ENCODE results near the gene THSD7B. TPM values are rescaled to one million over a fixed set of nuclear protein-coding genes. Genes with fewer than 3 reads are reported as not detected.

The THSD7B gene
- polyA plus RNA-seq, 1 donor from 2014 or later, result 0.46 TPM

DNA sequence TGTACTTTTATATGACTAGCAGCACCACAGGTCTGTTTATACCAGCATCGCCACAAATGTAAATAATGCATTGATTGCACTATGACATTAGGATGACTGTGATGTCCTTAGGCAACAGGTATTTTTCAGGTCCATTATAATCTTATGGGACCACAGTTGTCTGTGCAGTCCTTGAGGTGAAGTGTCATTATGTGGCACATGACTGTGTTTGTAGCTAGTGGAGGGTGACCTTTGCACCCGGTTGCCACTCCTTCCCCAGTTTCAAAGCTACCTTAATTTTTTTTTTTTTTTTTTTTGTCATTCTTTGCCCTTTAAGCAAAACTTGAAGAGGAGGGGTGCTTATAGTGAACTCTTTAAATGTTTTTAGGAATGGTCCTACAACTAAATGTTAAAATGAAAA, 386.4 kb downstream of the THSD7B start:
- Histone ChIP-seq H3K4me3 (ENCODE audit: low read length) (no peak overlapping the region), H3K36me3 (ENCODE audit: insufficient read depth, low read length) (no peaks in the 10 kb centered on the region)
- TF ChIP-seq, protein P1, sequence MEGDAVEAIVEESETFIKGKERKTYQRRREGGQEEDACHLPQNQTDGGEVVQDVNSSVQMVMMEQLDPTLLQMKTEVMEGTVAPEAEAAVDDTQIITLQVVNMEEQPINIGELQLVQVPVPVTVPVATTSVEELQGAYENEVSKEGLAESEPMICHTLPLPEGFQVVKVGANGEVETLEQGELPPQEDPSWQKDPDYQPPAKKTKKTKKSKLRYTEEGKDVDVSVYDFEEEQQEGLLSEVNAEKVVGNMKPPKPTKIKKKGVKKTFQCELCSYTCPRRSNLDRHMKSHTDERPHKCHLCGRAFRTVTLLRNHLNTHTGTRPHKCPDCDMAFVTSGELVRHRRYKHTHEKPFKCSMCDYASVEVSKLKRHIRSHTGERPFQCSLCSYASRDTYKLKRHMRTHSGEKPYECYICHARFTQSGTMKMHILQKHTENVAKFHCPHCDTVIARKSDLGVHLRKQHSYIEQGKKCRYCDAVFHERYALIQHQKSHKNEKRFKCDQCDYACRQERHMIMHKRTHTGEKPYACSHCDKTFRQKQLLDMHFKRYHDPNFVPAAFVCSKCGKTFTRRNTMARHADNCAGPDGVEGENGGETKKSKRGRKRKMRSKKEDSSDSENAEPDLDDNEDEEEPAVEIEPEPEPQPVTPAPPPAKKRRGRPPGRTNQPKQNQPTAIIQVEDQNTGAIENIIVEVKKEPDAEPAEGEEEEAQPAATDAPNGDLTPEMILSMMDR (IDR thresholded peaks at IDR 0.05; ENCODE audit: poor library complexity, severe bottlenecking), result no peak
- no peak for TF ChIP-seq POLR2AphosphoS5 (IDR thresholded peaks at IDR 0.05)
- TF ChIP-seq EZH2 (IDR thresholded peaks at IDR 0.05; ENCODE audit: borderline replicate concordance, insufficient read depth, low read length, poor library complexity, severe bottlenecking), result no peak
- TF ChIP-seq RAD21 (conservative IDR thresholded peaks at IDR 0.05), result no peak
- TF ChIP-seq, protein P2, sequence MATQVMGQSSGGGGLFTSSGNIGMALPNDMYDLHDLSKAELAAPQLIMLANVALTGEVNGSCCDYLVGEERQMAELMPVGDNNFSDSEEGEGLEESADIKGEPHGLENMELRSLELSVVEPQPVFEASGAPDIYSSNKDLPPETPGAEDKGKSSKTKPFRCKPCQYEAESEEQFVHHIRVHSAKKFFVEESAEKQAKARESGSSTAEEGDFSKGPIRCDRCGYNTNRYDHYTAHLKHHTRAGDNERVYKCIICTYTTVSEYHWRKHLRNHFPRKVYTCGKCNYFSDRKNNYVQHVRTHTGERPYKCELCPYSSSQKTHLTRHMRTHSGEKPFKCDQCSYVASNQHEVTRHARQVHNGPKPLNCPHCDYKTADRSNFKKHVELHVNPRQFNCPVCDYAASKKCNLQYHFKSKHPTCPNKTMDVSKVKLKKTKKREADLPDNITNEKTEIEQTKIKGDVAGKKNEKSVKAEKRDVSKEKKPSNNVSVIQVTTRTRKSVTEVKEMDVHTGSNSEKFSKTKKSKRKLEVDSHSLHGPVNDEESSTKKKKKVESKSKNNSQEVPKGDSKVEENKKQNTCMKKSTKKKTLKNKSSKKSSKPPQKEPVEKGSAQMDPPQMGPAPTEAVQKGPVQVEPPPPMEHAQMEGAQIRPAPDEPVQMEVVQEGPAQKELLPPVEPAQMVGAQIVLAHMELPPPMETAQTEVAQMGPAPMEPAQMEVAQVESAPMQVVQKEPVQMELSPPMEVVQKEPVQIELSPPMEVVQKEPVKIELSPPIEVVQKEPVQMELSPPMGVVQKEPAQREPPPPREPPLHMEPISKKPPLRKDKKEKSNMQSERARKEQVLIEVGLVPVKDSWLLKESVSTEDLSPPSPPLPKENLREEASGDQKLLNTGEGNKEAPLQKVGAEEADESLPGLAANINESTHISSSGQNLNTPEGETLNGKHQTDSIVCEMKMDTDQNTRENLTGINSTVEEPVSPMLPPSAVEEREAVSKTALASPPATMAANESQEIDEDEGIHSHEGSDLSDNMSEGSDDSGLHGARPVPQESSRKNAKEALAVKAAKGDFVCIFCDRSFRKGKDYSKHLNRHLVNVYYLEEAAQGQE (IDR thresholded peaks at IDR 0.05; ENCODE audit: borderline replicate concordance), result no peak
- no peak for TF ChIP-seq SMC3 (conservative IDR thresholded peaks at IDR 0.05; ENCODE audit: poor library complexity)
- TF ChIP-seq TAF1 (IDR thresholded peaks at IDR 0.05; ENCODE audit: low read depth), result no peak
- no peak for TF ChIP-seq EP300 (conservative IDR thresholded peaks at IDR 0.05; ENCODE audit: poor library complexity, severe bottlenecking)
- TF ChIP-seq MXI1 (conservative IDR thresholded peaks at IDR 0.05; ENCODE audit: poor library complexity, severe bottlenecking), result no peak

DNA sequence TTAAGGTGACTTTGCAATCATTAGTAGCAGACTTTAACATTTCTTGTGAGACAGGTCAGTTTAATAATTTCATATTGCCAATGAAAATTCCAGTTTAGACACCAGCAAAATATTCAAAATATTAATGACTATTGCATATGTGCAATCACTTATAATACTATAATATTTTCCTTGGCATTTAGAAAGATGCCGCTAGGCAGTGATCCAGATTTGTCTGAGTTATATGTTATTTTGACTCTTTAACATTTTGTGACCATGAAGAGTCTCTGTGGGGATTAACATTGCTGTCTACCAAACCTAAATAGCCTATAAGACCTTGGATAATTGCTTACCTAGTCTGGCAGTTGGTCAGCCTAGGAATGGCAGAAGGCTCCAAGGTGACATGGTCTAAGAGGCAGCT, 389.6 kb downstream of the THSD7B start:
- no peaks in the 10 kb centered on the region for H3K79me2 ChIP-seq (replicated peaks; ENCODE audit: insufficient read depth, low read length)
- no peaks in the 10 kb centered on the region for H4K20me1 ChIP-seq (ENCODE audit: insufficient read depth)
- H3K9me2 ChIP-seq (ENCODE audit: insufficient read depth, low read length), result no peaks in the 10 kb centered on the region
- no peak for TF ChIP-seq TAF1 (IDR thresholded peaks at IDR 0.05; ENCODE audit: low read depth)
- TF ChIP-seq SMC3 (conservative IDR thresholded peaks at IDR 0.05; ENCODE audit: poor library complexity), result no peak
- TF ChIP-seq POLR2AphosphoS5 (IDR thresholded peaks at IDR 0.05), result no peak
- TF ChIP-seq EP300 (conservative IDR thresholded peaks at IDR 0.05; ENCODE audit: poor library complexity, severe bottlenecking), result no peak
- TF ChIP-seq RAD21 (conservative IDR thresholded peaks at IDR 0.05), result no peak
- TF ChIP-seq, protein P1 (IDR thresholded peaks at IDR 0.05; ENCODE audit: poor library complexity, severe bottlenecking), result no peak
- TF ChIP-seq, protein P2 (IDR thresholded peaks at IDR 0.05; ENCODE audit: borderline replicate concordance), result no peak
- no peak for TF ChIP-seq EZH2 (IDR thresholded peaks at IDR 0.05; ENCODE audit: borderline replicate concordance, insufficient read depth, low read length, poor library complexity, severe bottlenecking)
- TF ChIP-seq MXI1 (conservative IDR thresholded peaks at IDR 0.05; ENCODE audit: poor library complexity, severe bottlenecking), result no peak
- no peaks in the 10 kb centered on the region for H3K9me3 ChIP-seq (ENCODE audit: low read length)
- no peaks in the 10 kb centered on the region for H3K27me3 ChIP-seq (ENCODE audit: insufficient read depth, low read depth, low read length)
- H2AFZ ChIP-seq (ENCODE audit: low read depth, low read length), result no peak overlapping the region
- no peaks in the 10 kb centered on the region for H3F3A ChIP-seq (ENCODE audit: insufficient read depth, low read length, poor library complexity, severe bottlenecking)
- no peak overlapping the region for H3K4me2 ChIP-seq (ENCODE audit: low read length)
- no peak overlapping the region for H3K27ac ChIP-seq (ENCODE audit: low read length)
- H3K36me3 ChIP-seq (ENCODE audit: insufficient read depth, low read length), result no peaks in the 10 kb centered on the region
- H3K4me3 ChIP-seq (ENCODE audit: low read length), result no peak overlapping the region
- no peak overlapping the region for H3K9ac ChIP-seq (ENCODE audit: low read length)

More for the DNA sequence above, 386.4 kb downstream of the THSD7B start:
- Histone ChIP-seq H2AFZ (ENCODE audit: low read depth, low read length) (no peak overlapping the region), H3K4me2 (ENCODE audit: low read length) (no peak overlapping the region), H3K27me3 (ENCODE audit: insufficient read depth, low read depth, low read length) (no peaks in the 10 kb centered on the region), H3K9ac (ENCODE audit: low read length) (no peak overlapping the region), H3K9me3 (ENCODE audit: low read length) (no peaks in the 10 kb centered on the region), H3K79me2 (replicated peaks; ENCODE audit: insufficient read depth, low read length) (no peaks in the 10 kb centered on the region), H4K20me1 (ENCODE audit: insufficient read depth) (no peaks in the 10 kb centered on the region), H3K9me2 (ENCODE audit: insufficient read depth, low read length) (no peaks in the 10 kb centered on the region), H3K27ac (ENCODE audit: low read length) (no peak overlapping the region), H3F3A (ENCODE audit: insufficient read depth, low read length, poor library complexity, severe bottlenecking) (no peaks in the 10 kb centered on the region)
